ENCODE data around the gene FTH1. TPM values are rescaled to one million over a fixed set of nuclear protein-coding genes. Genes with fewer than 3 reads are reported as not detected.
A peak's percentile ranks its signal among the peaks of the same experiment; 100 is the strongest.

FTH1 gene
- total RNA-seq, 1 experiment from 2014 or later, result 2,484 TPM

- POLR2A ChIA-PET (ENCODE audit: low non-redundant PET), result no interaction called here
- no peak overlapping the region for H3K4me3 ChIP-seq (ENCODE audit: low read depth, low read length, poor library complexity, severe bottlenecking)
- H3K4me1 ChIP-seq (ENCODE audit: insufficient read depth, low read length, poor library complexity, severe bottlenecking), result peaks cover 51% of the 10 kb centered on the region
- intact Hi-C loops (cut with micrococcal nuclease; ENCODE audit: unreplicated experiment), result loop anchor here (1.0 to 2.0 kb wide), 3 partner anchors 48 to 136 kb away; no protein-coding TSS in a partner anchor
- CTCF ChIA-PET, result interaction anchor here (0.6 to 7.4 kb wide), 12 partner anchors 22 to 161 kb away, joined by 3 to 157 read pairs (median 4); partner anchors contain the start of genes FEN1 and TMEM258
- H3K9me3 ChIP-seq (ENCODE audit: low read depth, low read length, poor library complexity, severe bottlenecking), result no peaks in the 10 kb centered on the region
- TF ChIP-seq EZH2 (IDR thresholded peaks at IDR 0.05; ENCODE audit: borderline replicate concordance, low read depth, low read length, poor library complexity, severe bottlenecking), result no peak
- TF ChIP-seq CTCF (conservative IDR thresholded peaks at IDR 0.05; ENCODE audit: low read depth, low read length), result no peak
- no TSS peak for BruUV-seq (replicated peaks)
- no peaks in the 10 kb centered on the region for H3K27me3 ChIP-seq (replicated peaks; ENCODE audit: insufficient read depth, low read depth, low read length, poor library complexity)
- DNase-seq (ENCODE audit: low spot score), result no peak
- H3K36me3 ChIP-seq (ENCODE audit: insufficient read depth, low read length, poor library complexity, severe bottlenecking), result no peaks in the 10 kb centered on the region
- H3K27ac ChIP-seq (ENCODE audit: low read depth, low read length, poor library complexity, severe bottlenecking), result peak overlapping the region; percentile 44
These were observed 20.5 kb downstream of the FTH1 start for GRCh38 chr11:61946894-61947293.

DNA sequence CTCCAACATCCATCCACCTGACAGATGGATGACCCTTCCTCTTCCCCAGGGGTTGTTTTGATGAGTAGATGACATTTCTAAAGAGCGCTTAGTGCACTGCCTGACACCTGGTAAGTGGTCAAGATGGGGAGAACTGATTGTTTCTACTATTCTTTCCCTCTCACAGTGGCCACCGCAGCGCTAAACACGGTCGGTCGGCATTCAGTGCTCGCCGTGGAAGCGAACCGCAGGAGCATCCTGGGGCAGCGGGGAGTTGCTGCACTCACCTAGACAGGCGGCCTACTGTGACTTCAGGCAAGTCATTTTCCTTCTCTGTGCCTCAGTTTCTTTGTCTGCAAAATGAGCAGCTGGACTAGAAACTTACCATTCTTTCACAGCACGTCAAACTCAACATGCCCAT is 22.2 kb downstream of the FTH1 start:
- Histone ChIP-seq H3K4me1 (ENCODE audit: insufficient read depth, low read length, poor library complexity, severe bottlenecking) (peaks cover 47% of the 10 kb centered on the region), H3K9me3 (ENCODE audit: low read depth, low read length, poor library complexity, severe bottlenecking) (no peaks in the 10 kb centered on the region), H3K36me3 (ENCODE audit: insufficient read depth, low read length, poor library complexity, severe bottlenecking) (no peaks in the 10 kb centered on the region), H3K4me3 (ENCODE audit: low read depth, low read length, poor library complexity, severe bottlenecking) (no peak overlapping the region), H3K27me3 (replicated peaks; ENCODE audit: insufficient read depth, low read depth, low read length, poor library complexity) (no peaks in the 10 kb centered on the region), H3K27ac (ENCODE audit: low read depth, low read length, poor library complexity, severe bottlenecking) (peak overlapping the region; percentile 67)
- CTCF ChIA-PET, result interaction anchor here (1.4 to 7.4 kb wide), 2 partner anchors 48 to 137 kb away, joined by 38 to 157 read pairs; no protein-coding TSS in a partner anchor
- POLR2A ChIA-PET (ENCODE audit: low non-redundant PET), result interaction anchor here (0.5 kb wide), 1 partner anchor 47 kb away, joined by 8 read pairs; no protein-coding TSS in a partner anchor
- BruUV-seq (replicated peaks), result no TSS peak
- no peak for TF ChIP-seq EZH2 (IDR thresholded peaks at IDR 0.05; ENCODE audit: borderline replicate concordance, low read depth, low read length, poor library complexity, severe bottlenecking)
- no peak for TF ChIP-seq CTCF (conservative IDR thresholded peaks at IDR 0.05; ENCODE audit: low read depth, low read length)
- intact Hi-C loops (cut with micrococcal nuclease; ENCODE audit: unreplicated experiment), result no loop called here
- no peak for DNase-seq (ENCODE audit: low spot score)

DNA sequence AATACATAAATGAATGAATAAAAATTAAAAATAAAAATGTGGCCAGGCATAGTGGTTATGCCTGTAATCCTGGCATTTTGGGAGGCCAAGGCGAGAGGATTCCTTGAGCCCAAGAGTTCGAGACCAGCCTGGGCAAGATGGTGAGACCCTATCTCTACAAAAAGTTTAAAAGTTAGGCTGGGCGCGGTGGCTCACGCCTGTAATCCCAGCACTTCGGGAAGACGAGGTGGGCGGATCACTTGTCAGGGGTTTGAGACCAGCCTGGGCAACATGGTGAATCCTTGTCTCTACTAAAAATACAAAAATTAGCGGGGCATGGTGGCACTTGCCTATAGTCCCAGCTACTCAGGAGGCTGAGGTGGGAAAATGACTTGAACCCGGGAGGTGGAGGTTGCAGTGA is 27.0 kb downstream of the FTH1 start:
- no peak for DNase-seq (ENCODE audit: low spot score)
- no peak overlapping the region for H3K4me3 ChIP-seq (ENCODE audit: low read depth, low read length, poor library complexity, severe bottlenecking)
- intact Hi-C loops (cut with micrococcal nuclease; ENCODE audit: unreplicated experiment), result no loop called here
- no peaks in the 10 kb centered on the region for H3K36me3 ChIP-seq (ENCODE audit: insufficient read depth, low read length, poor library complexity, severe bottlenecking)
- TF ChIP-seq EZH2 (IDR thresholded peaks at IDR 0.05; ENCODE audit: borderline replicate concordance, low read depth, low read length, poor library complexity, severe bottlenecking), result no peak
- TF ChIP-seq CTCF (conservative IDR thresholded peaks at IDR 0.05; ENCODE audit: low read depth, low read length), result no peak
- H3K27ac ChIP-seq (ENCODE audit: low read depth, low read length, poor library complexity, severe bottlenecking), result no peak overlapping the region
- no TSS peak for BruUV-seq (replicated peaks)
- peaks cover 17% of the 10 kb centered on the region for H3K4me1 ChIP-seq (ENCODE audit: insufficient read depth, low read length, poor library complexity, severe bottlenecking)
- ChIA-PET CTCF (interaction anchor here (0.7 to 1.0 kb wide), 2 partner anchors 32 to 41 kb away, joined by 3 read pairs; no protein-coding TSS in a partner anchor), POLR2A (ENCODE audit: low non-redundant PET) (no interaction called here)
- no peaks in the 10 kb centered on the region for H3K27me3 ChIP-seq (replicated peaks; ENCODE audit: insufficient read depth, low read depth, low read length, poor library complexity)
- peaks cover 15% of the 10 kb centered on the region for H3K9me3 ChIP-seq (ENCODE audit: low read depth, low read length, poor library complexity, severe bottlenecking)
